CD4-positive, CD25-positive, alpha-beta regulatory T cell (primary cell): ENCODE results near the gene DPP10. TPM values are rescaled to one million over a fixed set of nuclear protein-coding genes. Genes with fewer than 3 reads are reported as not detected.

Experiments
- ATAC-seq, 2 donors: fragments of 150-1000 bp; cut with Tn5 transposase; one replicate each; pipeline ENCODE4 v1.10.0; 2021; ENCODE audit warnings: low read depth in 2 of 2, moderate number of reproducible peaks in 2 of 2, moderate library complexity in 1 of 2
- DNase-seq, 3 donors: peaks; one replicate each; pipeline versions ENCODE4 v3.0.0 to v3.0.0-alpha.2; 2012 to 2022; ENCODE audit warnings: mixed read lengths in 1 of 3
- H3K27ac ChIP-seq: one replicate; pipeline ENCODE4 v1.7.0; 2013; ENCODE audit warnings: mild to moderate bottlenecking, low read length; ENCODE audit not compliant: insufficient read depth, poor library complexity, severe bottlenecking
- H3K27me3 ChIP-seq: one replicate; pipeline ENCODE4 v1.7.0; 2013; ENCODE audit warnings: low read length; ENCODE audit not compliant: control insufficient read depth, insufficient read depth
- H3K36me3 ChIP-seq: one replicate; pipeline ENCODE4 v1.7.0; 2013; ENCODE audit warnings: mild to moderate bottlenecking, low read length, moderate library complexity; ENCODE audit not compliant: control insufficient read depth, insufficient read depth
- H3K4me1 ChIP-seq: 2 replicates; pipeline ENCODE4 v1.7.0; 2013; ENCODE audit warnings: mild to moderate bottlenecking, low read length; ENCODE audit not compliant: insufficient read depth, control insufficient read depth, poor library complexity, severe bottlenecking
- H3K4me3 ChIP-seq: one replicate; pipeline ENCODE4 v1.7.0; 2013; ENCODE audit warnings: low read depth, mild to moderate bottlenecking, low read length, moderate library complexity
- H3K9me3 ChIP-seq, 2 experiments: 1 replicate in 1 of 2; 2 replicates in 1 of 2; pipeline ENCODE4 v1.7.0; 2013; ENCODE audit warnings: low read length in 2 of 2, mild to moderate bottlenecking in 1 of 2, moderate library complexity in 1 of 2; ENCODE audit not compliant: control insufficient read depth in 2 of 2
- H3K27ac Mint-ChIP-seq, 3 donors: one replicate each; pipeline ENCODE4 v1.8.0; 2020 to 2022; ENCODE audit warnings: mild to moderate bottlenecking in 3 of 3, mixed read lengths in 3 of 3, moderate library complexity in 2 of 3
- H3K27me3 Mint-ChIP-seq: one replicate; pipeline ENCODE4 v1.8.0; 2022; ENCODE audit warnings: mild to moderate bottlenecking, mixed read lengths
- H3K36me3 Mint-ChIP-seq: one replicate; pipeline ENCODE4 v1.8.0; 2020; ENCODE audit warnings: mixed read lengths
- H3K4me1 Mint-ChIP-seq, 4 donors: one replicate each; pipeline ENCODE4 v1.8.0; 2020 to 2022; ENCODE audit warnings: mixed read lengths in 4 of 4, mild to moderate bottlenecking in 1 of 4
- H3K4me3 Mint-ChIP-seq, 4 donors: one replicate each; pipeline ENCODE4 v1.8.0; 2020 to 2022; ENCODE audit warnings: mild to moderate bottlenecking in 4 of 4, mixed read lengths in 4 of 4, moderate library complexity in 3 of 4
- H3K9me3 Mint-ChIP-seq, 7 donors: one replicate each; pipeline ENCODE4 v1.8.0; 2020 to 2022; ENCODE audit warnings: mixed read lengths in 7 of 7, mild to moderate bottlenecking in 3 of 7, moderate library complexity in 2 of 7
- polyA plus RNA-seq, 4 donors: library from polyadenylated mRNA; unstranded; fragments of 300-500 nt; fragmentation: Illumina TruSeq; gene quantifications; one replicate each; pipeline ENCODE4 v1.2.3, GENCODE V29; 2021
- total RNA-seq: library from RNA; stranded (reverse); gene quantifications from one replicate; pipeline ENCODE4 v1.2.3, GENCODE V29; 2022

Gene DPP10
- total and polyA plus RNA-seq, 5 donors from 2014 or later, result not detected

DNA sequence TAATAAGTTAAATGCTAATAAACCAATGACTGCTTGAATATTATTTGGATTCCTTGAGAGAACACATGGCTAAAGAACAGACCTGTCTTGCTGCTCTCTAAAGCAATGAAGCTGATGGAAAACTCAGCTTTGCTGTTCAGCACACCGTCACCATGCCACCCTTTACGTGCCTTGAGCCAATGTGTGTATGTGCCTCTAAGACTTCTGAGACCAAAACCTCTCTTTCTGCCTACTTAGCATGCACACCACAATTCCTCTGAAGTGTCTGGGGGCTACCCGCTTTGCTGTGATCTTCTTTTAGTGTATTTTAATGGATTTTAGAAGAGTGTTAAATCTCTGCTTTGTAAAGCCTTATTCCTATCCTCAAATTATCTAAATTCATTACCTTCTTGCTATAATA is 345.0 kb downstream of the DPP10 start:
- ATAC-seq, result no peak
- no peaks in the 10 kb centered on the region for H3K36me3 ChIP-seq
- no peaks in the 10 kb centered on the region for H3K9me3 ChIP-seq
- H3K9me3 Mint-ChIP-seq, result peaks cover 0 to 6% (median 0%) of the 10 kb centered on the region in 7 donors
- H3K4me3 Mint-ChIP-seq, result no peak overlapping the region
- no peak overlapping the region for H3K27ac ChIP-seq
- no peak for DNase-seq
- H3K4me3 ChIP-seq, result no peak overlapping the region
- no peaks in the 10 kb centered on the region for H3K4me1 Mint-ChIP-seq
- no peaks in the 10 kb centered on the region for H3K27me3 Mint-ChIP-seq
- H3K36me3 Mint-ChIP-seq, result no peaks in the 10 kb centered on the region
- H3K27ac Mint-ChIP-seq, result no peak overlapping the region
- H3K4me1 ChIP-seq, result no peaks in the 10 kb centered on the region
- no peaks in the 10 kb centered on the region for H3K27me3 ChIP-seq

GRCh38 chr2:114789989-114790388 is 347.5 kb downstream of the DPP10 start:
- no peaks in the 10 kb centered on the region for H3K36me3 Mint-ChIP-seq
- no peak overlapping the region for H3K4me3 Mint-ChIP-seq
- Histone ChIP-seq H3K27me3 (no peaks in the 10 kb centered on the region), H3K4me1 (no peaks in the 10 kb centered on the region), H3K4me3 (no peak overlapping the region), H3K27ac (no peak overlapping the region), H3K36me3 (no peaks in the 10 kb centered on the region), H3K9me3 (no peaks in the 10 kb centered on the region)
- H3K4me1 Mint-ChIP-seq, result no peaks in the 10 kb centered on the region
- DNase-seq (no peak), ATAC-seq (no peak)
- peaks cover 0 to 6% (median 0%) of the 10 kb centered on the region in 7 donors for H3K9me3 Mint-ChIP-seq
- no peaks in the 10 kb centered on the region for H3K27me3 Mint-ChIP-seq
- no peak overlapping the region for H3K27ac Mint-ChIP-seq

DNA sequence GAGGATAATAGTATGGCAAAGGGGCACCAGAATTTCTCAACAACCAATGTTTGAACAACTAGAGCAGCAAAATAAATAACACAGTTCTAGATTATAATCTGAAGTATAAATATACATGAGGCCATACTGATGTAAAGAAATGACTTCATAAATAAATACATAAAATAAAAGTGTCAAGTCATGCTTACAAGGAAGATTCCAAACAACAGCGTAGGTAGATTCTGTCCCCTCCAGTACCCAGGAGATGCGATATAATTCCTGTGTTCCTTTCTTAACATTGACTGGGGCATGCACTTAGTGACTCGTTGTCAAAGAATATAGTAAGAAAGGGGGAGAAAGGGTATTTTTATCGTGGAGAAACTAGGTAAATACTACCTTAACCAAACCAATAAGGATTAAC is 355.1 kb downstream of the DPP10 start:
- no peak overlapping the region for H3K27ac Mint-ChIP-seq
- no peak overlapping the region for H3K4me3 Mint-ChIP-seq
- ATAC-seq, result no peak
- Histone ChIP-seq H3K9me3 (no peaks in the 10 kb centered on the region), H3K4me3 (no peak overlapping the region), H3K27me3 (no peaks in the 10 kb centered on the region), H3K36me3 (no peaks in the 10 kb centered on the region), H3K4me1 (no peaks in the 10 kb centered on the region), H3K27ac (no peak overlapping the region)
- peaks cover 0 to 4% (median 0%) of the 10 kb centered on the region in 7 donors for H3K9me3 Mint-ChIP-seq
- no peaks in the 10 kb centered on the region for H3K27me3 Mint-ChIP-seq
- H3K36me3 Mint-ChIP-seq, result no peaks in the 10 kb centered on the region
- no peaks in the 10 kb centered on the region for H3K4me1 Mint-ChIP-seq
- DNase-seq, result no peak

GRCh38 chr2:114797942-114798341 is 355.5 kb downstream of the DPP10 start:
- Histone ChIP-seq H3K9me3 (no peaks in the 10 kb centered on the region), H3K27ac (no peak overlapping the region), H3K4me3 (no peak overlapping the region), H3K36me3 (no peaks in the 10 kb centered on the region), H3K4me1 (no peaks in the 10 kb centered on the region), H3K27me3 (no peaks in the 10 kb centered on the region)
- Mint-ChIP-seq H3K36me3 (no peaks in the 10 kb centered on the region), H3K4me1 (no peaks in the 10 kb centered on the region), H3K27me3 (no peaks in the 10 kb centered on the region), H3K27ac (no peak overlapping the region), H3K4me3 (no peak overlapping the region), H3K9me3 (peaks cover 0 to 4% (median 0%) of the 10 kb centered on the region in 7 donors)
- DNase-seq (no peak), ATAC-seq (no peak)

DNA sequence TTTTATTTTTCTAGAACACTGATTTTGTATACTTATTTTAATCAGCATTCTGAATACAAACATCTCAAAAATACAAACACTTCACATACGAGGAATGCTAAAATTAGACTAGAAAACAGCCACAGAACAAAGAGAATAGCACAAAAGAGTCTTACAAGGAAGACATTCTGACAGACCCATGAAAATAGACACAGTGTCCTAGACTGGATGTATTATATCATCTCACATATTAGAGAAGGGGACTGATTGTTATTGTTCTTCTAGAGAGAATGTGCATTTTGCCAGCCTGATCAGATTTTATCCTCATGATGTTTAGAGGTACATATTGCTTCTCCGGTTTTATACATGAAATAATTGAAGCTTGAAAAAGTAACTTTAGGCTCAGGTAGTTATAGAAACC is 357.9 kb downstream of the DPP10 start:
- no peaks in the 10 kb centered on the region for H3K4me1 Mint-ChIP-seq
- DNase-seq (no peak), ATAC-seq (no peak)
- H3K9me3 Mint-ChIP-seq, result peaks cover 0 to 6% (median 2%) of the 10 kb centered on the region in 7 donors
- Histone ChIP-seq H3K4me3 (no peak overlapping the region), H3K27me3 (no peaks in the 10 kb centered on the region), H3K4me1 (no peaks in the 10 kb centered on the region), H3K27ac (no peak overlapping the region), H3K9me3 (no peaks in the 10 kb centered on the region), H3K36me3 (no peaks in the 10 kb centered on the region)
- H3K27me3 Mint-ChIP-seq, result no peaks in the 10 kb centered on the region
- no peak overlapping the region for H3K4me3 Mint-ChIP-seq
- no peaks in the 10 kb centered on the region for H3K36me3 Mint-ChIP-seq
- no peak overlapping the region for H3K27ac Mint-ChIP-seq

GRCh38 chr2:114805195-114805594 is 362.8 kb downstream of the DPP10 start:
- Mint-ChIP-seq H3K4me1 (no peaks in the 10 kb centered on the region), H3K36me3 (no peaks in the 10 kb centered on the region), H3K9me3 (peaks cover 0 to 6% (median 3%) of the 10 kb centered on the region in 7 donors), H3K27me3 (no peaks in the 10 kb centered on the region), H3K4me3 (no peak overlapping the region), H3K27ac (no peak overlapping the region)
- Histone ChIP-seq H3K36me3 (no peaks in the 10 kb centered on the region), H3K27me3 (no peaks in the 10 kb centered on the region), H3K4me1 (no peaks in the 10 kb centered on the region), H3K27ac (no peak overlapping the region), H3K4me3 (no peak overlapping the region), H3K9me3 (no peaks in the 10 kb centered on the region)
- no peak for ATAC-seq
- no peak for DNase-seq

DNA sequence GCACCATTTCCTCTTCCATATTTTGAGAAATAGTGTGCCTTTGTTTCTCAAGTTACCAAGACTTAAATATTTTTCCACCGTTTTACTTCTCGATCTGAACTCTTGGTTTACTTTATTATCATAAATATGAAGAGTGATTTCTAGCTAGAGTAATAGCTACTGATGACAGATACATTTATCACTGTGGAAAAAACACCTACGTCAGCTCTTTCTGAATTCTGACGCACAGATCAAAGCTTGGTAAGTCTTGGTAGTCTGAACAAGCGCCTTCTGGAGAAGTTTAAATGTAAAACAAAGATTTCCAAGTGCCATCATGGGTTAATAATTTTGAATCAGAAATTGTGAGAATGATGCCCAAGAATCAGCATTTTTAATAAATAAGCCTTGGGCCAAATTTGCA is 367.7 kb downstream of the DPP10 start:
- Mint-ChIP-seq H3K27ac (no peak overlapping the region), H3K4me3 (no peak overlapping the region), H3K9me3 (peaks cover 0 to 5% (median 0%) of the 10 kb centered on the region in 7 donors), H3K36me3 (no peaks in the 10 kb centered on the region), H3K27me3 (no peaks in the 10 kb centered on the region), H3K4me1 (no peaks in the 10 kb centered on the region)
- Histone ChIP-seq H3K9me3 (no peaks in the 10 kb centered on the region), H3K36me3 (no peaks in the 10 kb centered on the region), H3K27ac (no peak overlapping the region), H3K4me3 (no peak overlapping the region), H3K27me3 (no peaks in the 10 kb centered on the region), H3K4me1 (no peaks in the 10 kb centered on the region)
- no peak for DNase-seq
- no peak for ATAC-seq

DNA sequence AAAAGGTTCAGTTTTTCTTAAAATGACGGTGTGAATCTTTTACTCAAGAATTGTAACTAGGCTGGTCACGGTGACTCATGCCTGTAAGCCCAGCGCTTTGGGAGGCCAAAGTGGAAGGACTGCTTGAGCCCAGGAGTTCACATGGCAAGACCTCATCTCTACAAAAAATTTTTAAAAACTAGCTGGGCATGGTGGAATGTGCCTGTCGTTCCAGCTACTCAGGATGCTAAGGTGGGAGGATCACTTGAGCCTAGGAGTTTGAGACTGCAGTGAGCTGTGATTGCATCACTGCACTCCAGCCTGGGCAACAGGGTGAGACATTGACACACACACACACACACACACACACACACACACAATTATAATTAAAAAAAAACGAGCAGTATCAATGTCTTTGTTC is 369.8 kb downstream of the DPP10 start:
- no peaks in the 10 kb centered on the region for H3K9me3 ChIP-seq
- no peak overlapping the region for H3K27ac ChIP-seq
- H3K4me1 ChIP-seq, result no peaks in the 10 kb centered on the region
- ATAC-seq, result no peak
- H3K4me3 ChIP-seq, result no peak overlapping the region
- no peak overlapping the region for H3K27ac Mint-ChIP-seq
- H3K27me3 Mint-ChIP-seq, result no peaks in the 10 kb centered on the region
- H3K36me3 Mint-ChIP-seq, result no peaks in the 10 kb centered on the region
- no peaks in the 10 kb centered on the region for H3K27me3 ChIP-seq
- H3K4me1 Mint-ChIP-seq, result no peaks in the 10 kb centered on the region
- H3K9me3 Mint-ChIP-seq, result peaks cover 0 to 4% (median 0%) of the 10 kb centered on the region in 7 donors
- H3K4me3 Mint-ChIP-seq, result no peak overlapping the region
- DNase-seq, result no peak
- no peaks in the 10 kb centered on the region for H3K36me3 ChIP-seq
